HG03139 (cell line): ENCODE measurements around the gene FNTB.
"Not testable (repeated sequence)": the region's sequence is repeated elsewhere in the genome, so short reads cannot be mapped to it uniquely, and the experiment has no call there.

ENCODE experiments used
- ATAC-seq: cut with Tn5 transposase; IDR thresholded peaks from one replicate; pipeline ENCODE4 v1.9.1; 2021; ENCODE audit not compliant: unreplicated experiment

Gene FNTB

GRCh38 chr14:65080960-65081747, 94.5 kb downstream of the FNTB start:
- no peak for ATAC-seq

DNA sequence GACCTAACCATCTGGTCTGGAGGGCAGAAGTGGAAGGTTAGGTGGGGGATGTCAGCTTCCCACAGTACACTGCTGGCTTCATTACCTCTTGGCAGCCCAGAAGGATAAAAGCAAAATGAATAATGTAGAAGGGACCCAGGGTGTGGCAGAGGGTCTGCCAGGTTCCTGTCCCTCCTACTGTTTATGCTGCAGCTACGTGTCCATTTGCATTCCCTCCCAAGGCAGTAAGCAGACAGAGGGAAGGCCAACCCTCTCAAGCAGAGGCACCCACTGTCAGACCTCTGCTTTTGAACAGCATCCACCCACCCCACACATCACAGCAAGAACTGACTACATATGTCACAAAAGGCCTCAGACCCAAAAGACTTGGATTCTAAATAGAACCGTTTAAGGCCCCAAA, 96.2 kb downstream of the FNTB start:
- ATAC-seq = no peak

GRCh38 chr14:65084554-65085505, 98.1 kb downstream of the FNTB start:
- ATAC-seq = no peak

- ATAC-seq = not testable (repeated sequence)
These were observed 100.0 kb downstream of the FNTB start for GRCh38 chr14:65086686-65087085.

DNA sequence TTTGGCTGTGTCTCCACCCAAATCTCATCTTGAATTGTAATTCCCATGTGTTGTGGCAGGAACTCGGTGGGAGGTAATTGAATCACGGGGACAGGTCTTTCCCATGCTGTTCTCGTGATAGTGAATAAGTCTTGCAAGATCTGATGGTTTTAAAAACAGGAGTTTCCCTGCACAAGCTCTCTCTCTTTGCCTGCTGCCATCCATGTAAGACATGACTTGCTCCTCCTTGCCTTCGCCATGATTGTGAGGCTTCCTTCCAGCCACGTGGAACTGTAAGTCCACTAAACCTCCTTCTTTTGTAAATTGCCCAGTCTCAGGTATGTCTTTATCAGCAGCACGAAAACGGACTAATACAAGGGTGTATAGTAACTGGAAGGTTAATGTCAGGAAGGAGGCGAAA, 101.1 kb downstream of the FNTB start:
- ATAC-seq = not testable (repeated sequence)

GRCh38 chr14:65092349-65092748, 105.7 kb downstream of the FNTB start:
- no peak for ATAC-seq

DNA sequence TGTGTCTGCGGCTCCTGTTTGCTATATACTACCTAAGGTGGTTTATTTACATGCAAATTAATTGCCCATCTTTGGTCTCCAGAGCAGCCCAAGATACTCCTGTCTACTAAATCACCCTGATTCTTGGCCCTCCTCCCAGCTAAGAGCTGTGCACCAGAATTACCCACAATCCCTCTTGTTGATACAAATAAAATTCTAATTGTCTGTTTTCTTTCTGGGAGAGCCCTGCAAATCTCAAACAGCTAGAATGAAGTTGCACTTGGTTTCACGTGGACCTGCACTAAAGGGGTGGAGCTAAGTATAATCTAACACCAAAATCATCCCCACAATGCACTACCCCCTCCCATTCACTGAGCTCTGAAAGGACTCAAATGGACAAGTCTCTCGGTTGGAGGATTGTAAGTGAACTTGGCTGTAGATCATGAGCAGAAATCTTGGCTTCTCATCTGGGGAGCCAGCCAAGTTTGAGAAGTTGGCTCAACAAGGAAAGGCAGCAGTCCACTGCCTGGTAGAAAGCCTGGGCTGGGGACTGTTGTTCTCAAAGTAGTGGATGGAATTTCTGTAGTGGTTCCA, 109.0 kb downstream of the FNTB start:
- no peak for ATAC-seq

DNA sequence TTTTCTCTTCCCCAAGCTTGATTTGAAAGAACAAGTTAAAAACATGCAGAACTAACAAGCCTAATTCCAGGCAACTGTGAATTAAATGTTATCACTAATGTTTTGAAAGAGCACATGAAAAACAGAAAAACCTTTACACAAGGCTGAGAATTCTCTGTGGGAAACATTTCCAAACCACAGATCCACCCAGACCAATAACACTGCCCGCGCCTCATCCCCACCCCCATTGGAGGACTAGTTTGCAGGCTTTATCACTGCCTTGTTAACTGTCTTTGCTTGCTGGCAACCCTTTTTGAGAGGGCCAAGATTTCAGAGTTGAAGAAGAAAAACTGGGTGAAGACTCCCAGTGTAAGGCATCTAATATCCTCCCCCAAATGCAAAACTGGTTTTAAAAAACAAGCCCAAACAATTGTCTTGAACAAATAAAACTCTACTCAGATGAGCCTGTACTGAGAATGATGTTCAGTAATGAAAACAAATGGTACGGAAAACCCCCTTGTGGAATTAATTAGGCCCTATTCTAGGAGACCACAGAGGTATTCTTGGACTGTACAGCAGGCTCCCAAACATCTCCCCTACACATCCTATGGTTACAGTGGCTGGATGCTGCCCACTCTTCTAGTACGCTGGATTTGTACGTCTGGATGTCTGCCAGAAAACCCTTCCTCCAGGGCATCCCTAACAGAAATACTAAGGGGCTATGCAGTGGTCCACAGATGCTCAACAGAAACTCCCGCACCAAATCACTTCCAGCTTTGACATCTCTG, 109.8 kb downstream of the FNTB start:
- ATAC-seq = no peak

- no peak for ATAC-seq
These were observed 111.9 kb downstream of the FNTB start for GRCh38 chr14:65098586-65098985.

GRCh38 chr14:65100922-65101541, 114.3 kb downstream of the FNTB start:
- no peak for ATAC-seq

- no peak for ATAC-seq
These were observed 115.1 kb downstream of the FNTB start for GRCh38 chr14:65101631-65102440.

- peak; percentile 78 for ATAC-seq
These were observed 115.9 kb downstream of the FNTB start, which contains the start of gene MAX for GRCh38 chr14:65102441-65103149. Gene MAX (minus strand): TSS chr14:65102517. CDS start chr14:65102339, 178 bp downstream.

GRCh38 chr14:65103150-65103760, 116.6 kb downstream of the FNTB start:
- no peak for ATAC-seq

- no peak for ATAC-seq
These were observed 118.1 kb downstream of the FNTB start for GRCh38 chr14:65104791-65105190.

DNA sequence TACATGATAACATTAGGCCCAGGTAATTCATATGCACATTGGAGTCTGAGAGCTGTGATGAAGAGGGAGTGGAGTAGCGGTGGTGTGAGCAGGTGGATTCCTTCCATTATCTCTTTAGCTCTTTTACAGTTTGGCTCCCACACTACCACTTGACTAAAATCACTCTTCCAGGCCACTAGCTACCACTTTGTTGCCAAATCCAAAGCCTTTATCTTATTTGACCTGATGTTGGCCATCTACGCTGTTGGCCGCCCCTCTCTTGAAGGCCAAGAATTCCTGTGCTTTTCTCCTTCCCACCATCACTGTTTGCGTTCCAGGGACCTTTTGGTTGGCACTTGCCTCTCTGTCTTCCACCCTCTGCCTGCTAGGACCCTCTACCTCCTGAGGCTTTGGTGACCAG, 119.6 kb downstream of the FNTB start:
- ATAC-seq = no peak

GRCh38 chr14:65106736-65107135, 120.0 kb downstream of the FNTB start:
- ATAC-seq = no peak

- no peak for ATAC-seq
These were observed 120.5 kb downstream of the FNTB start for GRCh38 chr14:65107200-65107599.

GRCh38 chr14:65109357-65109756, 122.7 kb downstream of the FNTB start:
- no peak for ATAC-seq
